ENCODE measurements around the gene FBXO22. TPM values are rescaled to one million over a fixed set of nuclear protein-coding genes. Genes with fewer than 3 reads are reported as not detected.

FBXO22 gene
- total and polyA plus RNA-seq, 2 experiments from 2014 or later, result 40.3 to 49.3 TPM

DNA sequence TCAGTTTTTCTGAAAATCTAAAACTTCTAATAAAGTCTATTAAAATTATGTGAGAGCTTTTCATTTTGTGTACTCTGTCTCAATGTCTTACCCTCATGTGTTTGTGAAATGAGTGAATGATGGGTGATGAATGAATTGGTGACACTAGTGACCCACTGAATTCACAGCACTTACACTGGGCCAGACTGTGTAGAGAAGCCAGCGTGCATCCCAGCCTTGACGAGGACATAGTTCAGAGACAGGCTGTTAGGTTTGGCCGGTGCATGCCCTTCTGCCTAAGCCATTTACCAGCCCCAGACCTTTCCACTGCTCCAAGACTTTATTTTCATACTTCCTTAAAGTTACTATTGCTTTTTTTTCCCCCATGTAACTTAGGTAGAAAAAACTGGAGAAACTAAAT is 38.8 kb downstream of the FBXO22 start:
- no peaks in the 10 kb centered on the region for H3K4me1 ChIP-seq (ENCODE audit: insufficient read depth)
- H4K20me1 ChIP-seq (ENCODE audit: insufficient read depth, poor library complexity, severe bottlenecking), result no peaks in the 10 kb centered on the region
- WGBS (ENCODE audit: low lambda C conversion rate, missing lambda C conversion rate), result 74% methylated on average over 3 of the region's 3 CpGs
- H3K27me3 ChIP-seq, result no peaks in the 10 kb centered on the region
- H3K27ac ChIP-seq, result no peak overlapping the region
- no peak overlapping the region for H3K4me2 ChIP-seq
- no peaks in the 10 kb centered on the region for H3K9me2 ChIP-seq (replicated peaks; ENCODE audit: insufficient read depth)
- H3K4me3 ChIP-seq, result no peak overlapping the region
- no peak overlapping the region for H2AFZ ChIP-seq
- TF ChIP-seq, protein P1, sequence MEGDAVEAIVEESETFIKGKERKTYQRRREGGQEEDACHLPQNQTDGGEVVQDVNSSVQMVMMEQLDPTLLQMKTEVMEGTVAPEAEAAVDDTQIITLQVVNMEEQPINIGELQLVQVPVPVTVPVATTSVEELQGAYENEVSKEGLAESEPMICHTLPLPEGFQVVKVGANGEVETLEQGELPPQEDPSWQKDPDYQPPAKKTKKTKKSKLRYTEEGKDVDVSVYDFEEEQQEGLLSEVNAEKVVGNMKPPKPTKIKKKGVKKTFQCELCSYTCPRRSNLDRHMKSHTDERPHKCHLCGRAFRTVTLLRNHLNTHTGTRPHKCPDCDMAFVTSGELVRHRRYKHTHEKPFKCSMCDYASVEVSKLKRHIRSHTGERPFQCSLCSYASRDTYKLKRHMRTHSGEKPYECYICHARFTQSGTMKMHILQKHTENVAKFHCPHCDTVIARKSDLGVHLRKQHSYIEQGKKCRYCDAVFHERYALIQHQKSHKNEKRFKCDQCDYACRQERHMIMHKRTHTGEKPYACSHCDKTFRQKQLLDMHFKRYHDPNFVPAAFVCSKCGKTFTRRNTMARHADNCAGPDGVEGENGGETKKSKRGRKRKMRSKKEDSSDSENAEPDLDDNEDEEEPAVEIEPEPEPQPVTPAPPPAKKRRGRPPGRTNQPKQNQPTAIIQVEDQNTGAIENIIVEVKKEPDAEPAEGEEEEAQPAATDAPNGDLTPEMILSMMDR (IDR thresholded peaks at IDR 0.05; ENCODE audit: poor library complexity), result no peak
- no peak for TF ChIP-seq EZH2phosphoT487 (IDR thresholded peaks at IDR 0.05; ENCODE audit: low read depth, severe bottlenecking, unreplicated experiment)
- no peak for DNase-seq (ENCODE audit: low spot score)
- no peaks in the 10 kb centered on the region for H3K79me2 ChIP-seq
- no peaks in the 10 kb centered on the region for H3K9me3 ChIP-seq (ENCODE audit: low read depth)
- peaks cover 7% of the 10 kb centered on the region for H3K36me3 ChIP-seq (replicated peaks; ENCODE audit: insufficient read depth, low read depth)

DNA sequence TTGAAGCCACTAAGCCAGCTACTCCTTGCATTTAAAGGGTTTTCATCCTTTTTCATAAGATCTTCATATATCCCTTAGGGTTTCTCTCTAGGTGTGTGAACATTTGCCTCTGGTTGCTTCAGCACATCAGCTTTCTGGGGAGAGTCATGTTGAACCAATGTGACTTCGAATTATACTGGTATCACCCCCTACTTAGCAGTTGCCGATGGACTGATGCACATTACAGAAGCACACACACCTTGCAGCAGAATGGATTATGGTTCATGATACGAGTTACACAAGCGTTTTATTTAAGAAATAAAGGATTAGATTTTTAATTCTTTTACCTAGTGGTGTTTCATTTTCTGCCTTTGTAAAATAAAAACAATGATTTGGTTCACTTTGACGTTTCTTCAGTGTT is 39.6 kb downstream of the FBXO22 start:
- no peak overlapping the region for H2AFZ ChIP-seq
- no peaks in the 10 kb centered on the region for H3K9me3 ChIP-seq (ENCODE audit: low read depth)
- WGBS (ENCODE audit: low lambda C conversion rate, missing lambda C conversion rate), result 88% methylated on average over 5 of the region's 5 CpGs
- no peak for DNase-seq (ENCODE audit: low spot score)
- peaks cover 7% of the 10 kb centered on the region for H3K36me3 ChIP-seq (replicated peaks; ENCODE audit: insufficient read depth, low read depth)
- no peak overlapping the region for H3K27ac ChIP-seq
- H3K9me2 ChIP-seq (replicated peaks; ENCODE audit: insufficient read depth), result no peaks in the 10 kb centered on the region
- no peak overlapping the region for H3K4me3 ChIP-seq
- no peaks in the 10 kb centered on the region for H3K27me3 ChIP-seq
- no peak for TF ChIP-seq EZH2phosphoT487 (IDR thresholded peaks at IDR 0.05; ENCODE audit: low read depth, severe bottlenecking, unreplicated experiment)
- no peak for TF ChIP-seq EZH2 (IDR thresholded peaks at IDR 0.05; ENCODE audit: borderline replicate concordance)
- TF ChIP-seq, protein P1 (IDR thresholded peaks at IDR 0.05; ENCODE audit: poor library complexity), result no peak
- no peaks in the 10 kb centered on the region for H3K79me2 ChIP-seq
- H3K4me1 ChIP-seq (ENCODE audit: insufficient read depth), result no peaks in the 10 kb centered on the region
- no peaks in the 10 kb centered on the region for H4K20me1 ChIP-seq (ENCODE audit: insufficient read depth, poor library complexity, severe bottlenecking)
- no peak overlapping the region for H3K4me2 ChIP-seq

DNA sequence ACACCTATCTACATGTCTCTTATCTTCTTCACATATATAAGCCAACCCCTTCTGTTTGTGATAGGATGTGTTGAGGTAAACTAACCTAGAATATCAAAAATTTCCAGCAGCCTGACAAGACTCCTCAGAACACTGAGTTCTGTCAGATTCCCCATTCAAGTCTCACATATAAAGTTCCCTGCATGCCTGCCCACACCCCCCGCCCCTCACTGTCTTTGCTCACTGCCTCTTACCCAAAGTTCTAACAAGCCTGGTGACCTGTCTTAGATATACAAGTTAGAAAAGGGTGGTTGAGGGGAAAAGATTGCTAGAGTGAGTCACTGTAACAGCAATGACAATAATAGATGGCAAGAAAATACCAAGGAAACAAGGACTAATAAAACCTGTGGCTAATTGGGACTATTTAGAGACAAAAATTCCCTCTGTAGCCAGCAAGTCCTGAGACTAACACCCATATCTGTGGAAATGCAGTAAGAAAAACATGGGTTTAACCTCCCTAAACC is 40.1 kb downstream of the FBXO22 start:
- H2AFZ ChIP-seq, result no peak overlapping the region
- H3K9me2 ChIP-seq (replicated peaks; ENCODE audit: insufficient read depth), result no peaks in the 10 kb centered on the region
- H3K4me1 ChIP-seq (ENCODE audit: insufficient read depth), result no peaks in the 10 kb centered on the region
- H3K36me3 ChIP-seq (replicated peaks; ENCODE audit: insufficient read depth, low read depth), result peaks cover 7% of the 10 kb centered on the region
- WGBS (ENCODE audit: low lambda C conversion rate, missing lambda C conversion rate), result 94% methylated on average over 1 of the region's 1 CpG
- H3K27ac ChIP-seq, result no peak overlapping the region
- H3K27me3 ChIP-seq, result no peaks in the 10 kb centered on the region
- TF ChIP-seq EZH2phosphoT487 (IDR thresholded peaks at IDR 0.05; ENCODE audit: low read depth, severe bottlenecking, unreplicated experiment), result no peak
- TF ChIP-seq, protein P1 (IDR thresholded peaks at IDR 0.05; ENCODE audit: poor library complexity), result no peak
- no peak for TF ChIP-seq EZH2 (IDR thresholded peaks at IDR 0.05; ENCODE audit: borderline replicate concordance)
- DNase-seq (ENCODE audit: low spot score), result no peak
- H3K4me3 ChIP-seq, result no peak overlapping the region
- H4K20me1 ChIP-seq (ENCODE audit: insufficient read depth, poor library complexity, severe bottlenecking), result no peaks in the 10 kb centered on the region
- no peaks in the 10 kb centered on the region for H3K79me2 ChIP-seq
- no peaks in the 10 kb centered on the region for H3K9me3 ChIP-seq (ENCODE audit: low read depth)
- H3K4me2 ChIP-seq, result no peak overlapping the region

DNA sequence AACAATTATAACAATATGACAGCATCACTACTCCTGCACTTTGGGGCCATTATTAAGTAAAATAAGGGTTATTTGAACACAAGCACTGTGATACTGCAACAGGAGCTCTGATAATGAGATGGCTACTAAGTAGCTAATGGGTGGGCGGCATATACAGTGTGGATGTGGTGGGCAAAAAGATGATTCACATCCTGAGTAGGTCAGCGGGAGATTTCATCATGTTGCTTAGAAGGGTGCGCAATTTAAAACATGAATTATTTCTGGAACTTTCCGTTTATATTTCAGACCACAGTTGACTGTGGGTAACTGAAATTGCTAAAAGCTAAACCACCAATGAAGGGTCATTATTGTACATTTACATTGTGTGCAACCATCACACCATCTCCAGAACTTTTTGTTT is 42.3 kb downstream of the FBXO22 start:
- H3K4me3 ChIP-seq, result no peak overlapping the region
- H3K79me2 ChIP-seq, result no peaks in the 10 kb centered on the region
- no peak overlapping the region for H3K27ac ChIP-seq
- H3K36me3 ChIP-seq (replicated peaks; ENCODE audit: insufficient read depth, low read depth), result no peaks in the 10 kb centered on the region
- no peaks in the 10 kb centered on the region for H3K27me3 ChIP-seq
- H3K9me2 ChIP-seq (replicated peaks; ENCODE audit: insufficient read depth), result no peaks in the 10 kb centered on the region
- WGBS (ENCODE audit: low lambda C conversion rate, missing lambda C conversion rate), result 86% methylated on average over 4 of the region's 4 CpGs
- H3K4me2 ChIP-seq, result no peak overlapping the region
- H3K4me1 ChIP-seq (ENCODE audit: insufficient read depth), result no peaks in the 10 kb centered on the region
- H3K9me3 ChIP-seq (ENCODE audit: low read depth), result no peaks in the 10 kb centered on the region
- TF ChIP-seq EZH2 (IDR thresholded peaks at IDR 0.05; ENCODE audit: borderline replicate concordance), result no peak
- TF ChIP-seq, protein P1 (IDR thresholded peaks at IDR 0.05; ENCODE audit: poor library complexity), result no peak
- TF ChIP-seq EZH2phosphoT487 (IDR thresholded peaks at IDR 0.05; ENCODE audit: low read depth, severe bottlenecking, unreplicated experiment), result no peak
- DNase-seq (ENCODE audit: low spot score), result no peak
- no peak overlapping the region for H2AFZ ChIP-seq
- no peaks in the 10 kb centered on the region for H4K20me1 ChIP-seq (ENCODE audit: insufficient read depth, poor library complexity, severe bottlenecking)

Measured in hepatocyte (in vitro differentiated cells).